Prostate gland (tissue), 2 donors: ENCODE measurements around the gene TTC1.
"Not testable (repeated sequence)": the region's sequence is repeated elsewhere in the genome, so short reads cannot be mapped to it uniquely, and the experiment has no call there.

Experiments
- POLR2AphosphoS5 ChIP-seq: sonication (generic); formaldehyde crosslinking; IDR thresholded peaks from one replicate; pipeline ENCODE4 v1.6.1; 2017; ENCODE audit warnings: antibody characterized with exemption
- TF ChIP-seq, protein P1 (sequence below), 4 experiments: fragments of 200-600 bp in 2 of 4; fragments of 450-650 bp in 2 of 4; sonication (generic) in 2 of 4; IDR thresholded peaks; 1 replicate in 3 of 4; 2 replicates in 1 of 4; pipeline ENCODE4 v1.5.1; 2016 to 2019; ENCODE audit warnings: antibody characterized with exemption in 4 of 4, mild to moderate bottlenecking in 2 of 4, moderate library complexity in 2 of 4

DNA sequence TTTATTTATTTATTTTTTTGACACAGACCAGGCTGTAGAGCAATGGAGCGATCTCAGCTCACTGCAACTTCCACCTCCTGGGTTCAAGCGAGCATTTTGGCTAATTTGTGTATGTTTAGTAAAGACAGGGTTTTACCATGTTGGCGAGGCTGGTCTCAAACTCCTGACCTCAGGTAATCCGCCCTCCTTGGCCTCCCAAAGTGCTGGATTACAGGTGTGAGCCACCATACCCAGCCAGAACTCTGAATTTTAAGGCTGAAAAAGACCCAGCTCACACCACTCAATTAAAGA is 43.2 kb upstream of the TTC1 start:
- not testable (repeated sequence) for TF ChIP-seq POLR2AphosphoS5
- TF ChIP-seq, protein P1, sequence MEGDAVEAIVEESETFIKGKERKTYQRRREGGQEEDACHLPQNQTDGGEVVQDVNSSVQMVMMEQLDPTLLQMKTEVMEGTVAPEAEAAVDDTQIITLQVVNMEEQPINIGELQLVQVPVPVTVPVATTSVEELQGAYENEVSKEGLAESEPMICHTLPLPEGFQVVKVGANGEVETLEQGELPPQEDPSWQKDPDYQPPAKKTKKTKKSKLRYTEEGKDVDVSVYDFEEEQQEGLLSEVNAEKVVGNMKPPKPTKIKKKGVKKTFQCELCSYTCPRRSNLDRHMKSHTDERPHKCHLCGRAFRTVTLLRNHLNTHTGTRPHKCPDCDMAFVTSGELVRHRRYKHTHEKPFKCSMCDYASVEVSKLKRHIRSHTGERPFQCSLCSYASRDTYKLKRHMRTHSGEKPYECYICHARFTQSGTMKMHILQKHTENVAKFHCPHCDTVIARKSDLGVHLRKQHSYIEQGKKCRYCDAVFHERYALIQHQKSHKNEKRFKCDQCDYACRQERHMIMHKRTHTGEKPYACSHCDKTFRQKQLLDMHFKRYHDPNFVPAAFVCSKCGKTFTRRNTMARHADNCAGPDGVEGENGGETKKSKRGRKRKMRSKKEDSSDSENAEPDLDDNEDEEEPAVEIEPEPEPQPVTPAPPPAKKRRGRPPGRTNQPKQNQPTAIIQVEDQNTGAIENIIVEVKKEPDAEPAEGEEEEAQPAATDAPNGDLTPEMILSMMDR (IDR thresholded peaks at IDR 0.05), result not testable (repeated sequence)
